ENCODE data around the gene MAP3K7. TPM values are rescaled to one million over a fixed set of nuclear protein-coding genes. Genes with fewer than 3 reads are reported as not detected.

MAP3K7 gene
- 22.0 TPM for total RNA-seq
- long read RNA-seq, full-length matches to known transcripts, result 50 of 77 reads
- long read RNA-seq, partial matches to known transcripts, result 3 of 77 reads
- long read RNA-seq, other reads (novel, unspliced or antisense), result 24 of 77 reads

- Histone ChIP-seq H3K27me3 (ENCODE audit: low read depth) (no peaks in the 10 kb centered on the region), H3K27ac (peak within 1 kb of the TSS; percentile 95), H3K4me1 (peaks cover 23% of the 10 kb centered on the region), H3K36me3 (no peaks in the 10 kb centered on the region), H3K9me3 (no peaks in the 10 kb centered on the region), H3K4me3 (peak within 1 kb of the TSS; percentile 97)
- intact Hi-C loops (cut with DNase I), result no loop called here
- DNase-seq (peak; percentile 91), ATAC-seq (peak; percentile 97 to 98)
- TF ChIP-seq CTCF (IDR thresholded peaks at IDR 0.05), result no peak
These were observed at the start of gene MAP3K7 for GRCh38 chr6:90586836-90587638. TSS of gene MAP3K7 (minus strand) at chr6:90587072. CDS start at chr6:90586883, 189 bp downstream.

- intact Hi-C loops (cut with DNase I), result no loop called here
- Histone ChIP-seq H3K36me3 (no peaks in the 10 kb centered on the region), H3K9me3 (no peaks in the 10 kb centered on the region), H3K27me3 (ENCODE audit: low read depth) (no peaks in the 10 kb centered on the region), H3K27ac (no peak overlapping the region), H3K4me1 (no peaks in the 10 kb centered on the region), H3K4me3 (no peak overlapping the region)
- DNase-seq (no peak), ATAC-seq (no peak)
- no peak for TF ChIP-seq CTCF (IDR thresholded peaks at IDR 0.05)
These were observed 44.2 kb upstream of the MAP3K7 start for GRCh38 chr6:90631046-90631445.

- Histone ChIP-seq H3K4me1 (no peaks in the 10 kb centered on the region), H3K27me3 (ENCODE audit: low read depth) (peaks cover 27% of the 10 kb centered on the region), H3K4me3 (no peak overlapping the region), H3K36me3 (no peaks in the 10 kb centered on the region), H3K9me3 (no peaks in the 10 kb centered on the region), H3K27ac (no peak overlapping the region)
- TF ChIP-seq CTCF (IDR thresholded peaks at IDR 0.05), result no peak
- ATAC-seq (no peak), DNase-seq (no peak)
- intact Hi-C loops (cut with DNase I), result no loop called here
These were observed 34.7 kb upstream of the MAP3K7 start for GRCh38 chr6:90621581-90621980.

GRCh38 chr6:90619221-90619620, 32.3 kb upstream of the MAP3K7 start:
- DNase-seq (no peak), ATAC-seq (no peak)
- intact Hi-C loops (cut with DNase I), result no loop called here
- no peak overlapping the region for H3K4me3 ChIP-seq
- H3K9me3 ChIP-seq, result no peaks in the 10 kb centered on the region
- no peak for TF ChIP-seq CTCF (IDR thresholded peaks at IDR 0.05)
- H3K27me3 ChIP-seq (ENCODE audit: low read depth), result peaks cover 27% of the 10 kb centered on the region
- no peaks in the 10 kb centered on the region for H3K36me3 ChIP-seq
- no peaks in the 10 kb centered on the region for H3K4me1 ChIP-seq
- no peak overlapping the region for H3K27ac ChIP-seq

GRCh38 chr6:90612313-90612680, 25.4 kb upstream of the MAP3K7 start:
- H3K9me3 ChIP-seq, result no peaks in the 10 kb centered on the region
- no peak for DNase-seq
- H3K27ac ChIP-seq, result no peak overlapping the region
- intact Hi-C loops (cut with DNase I), result no loop called here
- no peak overlapping the region for H3K4me3 ChIP-seq
- no peak for ATAC-seq
- H3K36me3 ChIP-seq, result no peaks in the 10 kb centered on the region
- peaks cover 23% of the 10 kb centered on the region for H3K27me3 ChIP-seq (ENCODE audit: low read depth)
- TF ChIP-seq CTCF (IDR thresholded peaks at IDR 0.05), result no peak
- H3K4me1 ChIP-seq, result peaks cover 17% of the 10 kb centered on the region
